Esophagus muscularis mucosa (tissue), 3 donors: Measurements from ENCODE around the gene CFAP92.

Experiments used
- CTCF ChIP-seq, 3 experiments: fragments of 200-600 bp in 2 of 3; fragments of 450-650 bp in 1 of 3; sonication (generic) in 2 of 3; IDR thresholded peaks; one replicate each; pipeline ENCODE4 v1.5.1; 2017 to 2019; ENCODE audit warnings: antibody characterized with exemption in 3 of 3, mild to moderate bottlenecking in 2 of 3, moderate library complexity in 1 of 3
- POLR2A ChIP-seq: fragments of 450-650 bp; IDR thresholded peaks from one replicate; pipeline ENCODE4 v1.6.1; 2017; ENCODE audit warnings: antibody characterized with exemption, moderate library complexity, mild to moderate bottlenecking, low read depth

- TF ChIP-seq CTCF (IDR thresholded peaks at IDR 0.05), result no peak
- no peak for TF ChIP-seq POLR2A
Measured at GRCh38 chr3:129037093-129037419, 43.2 kb upstream of the CFAP92 start.
